ENCODE data around the gene SETSIP. TPM values are rescaled to one million over a fixed set of nuclear protein-coding genes. Genes with fewer than 3 reads are reported as not detected.

Gene SETSIP
- polyA plus RNA-seq, 1 donor (not counting 4 experiments of a cell fraction or from before 2014, with no cell fraction given): 0.89 TPM

DNA sequence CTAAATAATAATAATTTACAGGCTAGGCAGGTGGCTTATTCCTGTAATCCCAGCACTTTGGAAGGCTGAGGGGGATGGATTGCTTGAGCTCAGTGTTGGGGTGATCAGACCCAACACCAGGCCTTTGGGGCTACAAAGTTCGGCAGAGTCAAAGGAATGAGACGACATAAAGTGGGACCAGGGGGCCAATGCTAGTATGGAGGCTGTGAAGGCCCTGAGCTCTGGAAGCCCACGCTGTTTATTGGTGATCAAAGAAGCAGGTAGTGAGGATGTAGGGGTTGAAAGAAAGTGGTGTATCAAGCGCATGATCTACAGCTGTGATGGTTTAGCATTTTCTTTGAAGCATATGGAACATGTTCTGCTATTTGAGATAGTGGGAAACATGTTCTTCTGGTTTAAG lies 10.5 kb upstream of the SETSIP start:
- Histone ChIP-seq H3K36me3 (ENCODE audit: control insufficient read depth in 2 of 2, extremely low read depth in 1 of 2, insufficient read depth in 2 of 2, low read length in 2 of 2) (no peaks in the 10 kb centered on the region), H3K9ac (ENCODE audit: control insufficient read depth, extremely low read depth, insufficient read depth, low read length) (no peak overlapping the region), H3K27me3 (ENCODE audit: control insufficient read depth, extremely low read depth, insufficient read depth, low read length) (no peaks in the 10 kb centered on the region), H3K9me1 (ENCODE audit: control insufficient read depth, extremely low read depth, insufficient read depth, low read length) (no peaks in the 10 kb centered on the region), H3K4me2 (ENCODE audit: control insufficient read depth, extremely low read depth, insufficient read depth, low read depth, low read length) (no peak overlapping the region), H3K4me3 (ENCODE audit: control insufficient read depth in 2 of 3, extremely low read depth in 1 of 3, insufficient read depth in 2 of 3, low read depth in 1 of 3, low read length in 3 of 3) (no peak overlapping the region), H4K20me1 (ENCODE audit: control insufficient read depth, extremely low read depth, insufficient read depth, low read length) (no peaks in the 10 kb centered on the region), H3K9me3 (ENCODE audit: control insufficient read depth, low read depth, low read length) (peaks cover 6% of the 10 kb centered on the region), H3K4me1 (ENCODE audit: control insufficient read depth, extremely low read depth, insufficient read depth, low read length) (peaks cover 5% of the 10 kb centered on the region), H3K27ac (ENCODE audit: control insufficient read depth, insufficient read depth, low read length) (no peak overlapping the region), H3K79me2 (ENCODE audit: control insufficient read depth, insufficient read depth, low read length) (no peaks in the 10 kb centered on the region), H2AFZ (ENCODE audit: control insufficient read depth, low read length) (no peak overlapping the region)
- no peak for DNase-seq (ENCODE audit: low read depth, low spot score)
- FAIRE-seq: no peak
- TF ChIP-seq CTCF (optimal IDR thresholded peaks at IDR 0.05 in 1 of 3, IDR thresholded peaks at IDR 0.05 in 1 of 3, conservative IDR thresholded peaks at IDR 0.05 in 1 of 3; ENCODE audit: extremely low read depth in 1 of 3, insufficient read depth in 2 of 3, low read length in 3 of 3) (no peak), EZH2 (IDR thresholded peaks at IDR 0.05; ENCODE audit: low read length) (no peak)
- dilution Hi-C loops (cut with MboI; ENCODE audit: extremely low pct_ligation_motif_present, low sequenced_read_pairs): no loop called here

DNA sequence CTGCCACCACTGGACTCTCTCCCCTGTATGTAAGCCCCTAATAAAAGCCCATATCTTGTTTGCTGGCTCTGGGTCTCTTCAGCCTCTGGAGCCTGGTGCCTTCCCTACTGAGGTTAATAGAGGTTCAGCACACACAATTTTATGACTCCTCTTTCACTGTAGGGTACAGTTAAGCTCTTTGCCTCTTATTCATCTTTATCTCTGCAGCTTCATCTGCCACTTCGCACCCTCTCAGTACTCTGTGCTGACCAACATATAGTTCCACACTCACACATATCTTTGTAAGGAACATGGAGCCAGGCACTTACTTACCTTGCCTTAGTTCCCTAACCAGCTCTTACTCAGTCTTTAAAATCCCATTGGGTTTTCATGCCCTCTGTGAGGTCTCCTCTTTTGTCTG lies 9.4 kb upstream of the SETSIP start:
- Histone ChIP-seq H3K36me3 (ENCODE audit: control insufficient read depth in 2 of 2, extremely low read depth in 1 of 2, insufficient read depth in 2 of 2, low read length in 2 of 2) (no peaks in the 10 kb centered on the region), H3K9me1 (ENCODE audit: control insufficient read depth, extremely low read depth, insufficient read depth, low read length) (no peaks in the 10 kb centered on the region), H3K79me2 (ENCODE audit: control insufficient read depth, insufficient read depth, low read length) (no peaks in the 10 kb centered on the region), H2AFZ (ENCODE audit: control insufficient read depth, low read length) (no peak overlapping the region), H3K4me1 (ENCODE audit: control insufficient read depth, extremely low read depth, insufficient read depth, low read length) (peaks cover 5% of the 10 kb centered on the region), H3K9me3 (ENCODE audit: control insufficient read depth, low read depth, low read length) (peaks cover 6% of the 10 kb centered on the region), H3K9ac (ENCODE audit: control insufficient read depth, extremely low read depth, insufficient read depth, low read length) (no peak overlapping the region), H3K27ac (ENCODE audit: control insufficient read depth, insufficient read depth, low read length) (no peak overlapping the region), H3K4me3 (ENCODE audit: control insufficient read depth in 2 of 3, extremely low read depth in 1 of 3, insufficient read depth in 2 of 3, low read depth in 1 of 3, low read length in 3 of 3) (no peak overlapping the region), H3K27me3 (ENCODE audit: control insufficient read depth, extremely low read depth, insufficient read depth, low read length) (no peaks in the 10 kb centered on the region), H4K20me1 (ENCODE audit: control insufficient read depth, extremely low read depth, insufficient read depth, low read length) (no peaks in the 10 kb centered on the region), H3K4me2 (ENCODE audit: control insufficient read depth, extremely low read depth, insufficient read depth, low read depth, low read length) (no peak overlapping the region)
- dilution Hi-C loops (cut with MboI; ENCODE audit: extremely low pct_ligation_motif_present, low sequenced_read_pairs): no loop called here
- TF ChIP-seq EZH2 (IDR thresholded peaks at IDR 0.05; ENCODE audit: low read length) (no peak), CTCF (optimal IDR thresholded peaks at IDR 0.05 in 1 of 3, IDR thresholded peaks at IDR 0.05 in 1 of 3, conservative IDR thresholded peaks at IDR 0.05 in 1 of 3; ENCODE audit: extremely low read depth in 1 of 3, insufficient read depth in 2 of 3, low read length in 3 of 3) (no peak)
- DNase-seq (ENCODE audit: low read depth, low spot score) (no peak), FAIRE-seq (no peak)

Measured in keratinocyte (primary cell).